ENCODE results near the gene PAPPA2. TPM values are rescaled to one million over a fixed set of nuclear protein-coding genes. Genes with fewer than 3 reads are reported as not detected.
"Not testable (repeated sequence)": the region's sequence is repeated elsewhere in the genome, so short reads cannot be mapped to it uniquely, and the experiment has no call there.

PAPPA2 gene
- polyA plus RNA-seq, 3 donors = 64.4 to 90.1 (median 65.1) TPM

GRCh38 chr1:176742322-176742721 lies 279.3 kb downstream of the PAPPA2 start:
- DNase-seq (ENCODE audit: low read depth in 3 of 3, low spot score in 2 of 3) = no peak

GRCh38 chr1:176744142-176744541 lies 281.2 kb downstream of the PAPPA2 start:
- DNase-seq (ENCODE audit: low read depth in 3 of 3, low spot score in 2 of 3) = no peak

DNA sequence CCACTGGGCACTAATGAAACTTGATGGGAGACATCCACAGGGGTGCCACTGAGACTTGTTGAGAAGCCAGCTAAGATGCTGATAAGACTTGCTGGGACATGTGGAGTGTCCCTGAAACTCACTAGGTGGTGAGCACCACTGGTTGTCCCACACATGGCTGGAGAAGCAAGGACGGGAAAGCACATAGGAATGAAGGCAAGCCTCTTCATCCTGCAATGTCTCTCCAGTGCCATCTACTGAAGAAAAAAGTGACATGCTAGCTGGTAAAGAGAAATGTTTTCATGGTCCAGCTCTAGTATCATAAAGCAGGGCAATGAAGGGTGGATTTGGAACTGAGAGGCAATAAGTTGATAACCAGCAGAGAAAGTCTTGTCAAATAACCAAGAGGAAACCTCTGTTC lies 283.0 kb downstream of the PAPPA2 start:
- no peak for DNase-seq (ENCODE audit: low read depth in 3 of 3, low spot score in 2 of 3)

- no peak for DNase-seq (ENCODE audit: low read depth in 3 of 3, low spot score in 2 of 3)
Measured at GRCh38 chr1:176752505-176752904, 289.5 kb downstream of the PAPPA2 start.

DNA sequence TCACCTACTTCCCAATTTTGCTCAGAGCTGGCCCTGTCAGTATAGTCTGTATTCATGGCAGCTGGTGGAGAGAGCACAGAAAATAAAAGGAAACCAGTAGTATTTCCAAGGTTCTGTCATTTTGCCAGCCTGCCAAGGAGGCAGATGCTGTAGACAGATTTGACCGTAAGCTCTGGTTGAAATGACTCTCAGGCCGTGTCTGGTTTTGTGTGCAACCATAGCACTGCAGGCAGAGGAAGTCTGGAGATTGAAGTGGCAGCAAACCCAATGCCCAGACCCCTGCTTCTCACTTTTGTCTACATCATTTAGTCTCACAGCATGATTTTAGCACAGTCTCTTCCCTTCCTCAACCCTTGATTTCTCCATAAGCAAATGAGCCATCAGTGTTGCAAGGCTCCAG lies 291.7 kb downstream of the PAPPA2 start:
- no peak for DNase-seq (ENCODE audit: low read depth in 3 of 3, low spot score in 2 of 3)

- DNase-seq (ENCODE audit: low read depth in 3 of 3, low spot score in 2 of 3) = not testable (repeated sequence)
Measured at GRCh38 chr1:176756817-176757216, 293.8 kb downstream of the PAPPA2 start.

GRCh38 chr1:176765608-176766007 lies 302.6 kb downstream of the PAPPA2 start:
- DNase-seq (ENCODE audit: low read depth in 3 of 3, low spot score in 2 of 3) = no peak

GRCh38 chr1:176766779-176767178 lies 303.8 kb downstream of the PAPPA2 start:
- DNase-seq (ENCODE audit: low read depth in 3 of 3, low spot score in 2 of 3) = no peak

DNA sequence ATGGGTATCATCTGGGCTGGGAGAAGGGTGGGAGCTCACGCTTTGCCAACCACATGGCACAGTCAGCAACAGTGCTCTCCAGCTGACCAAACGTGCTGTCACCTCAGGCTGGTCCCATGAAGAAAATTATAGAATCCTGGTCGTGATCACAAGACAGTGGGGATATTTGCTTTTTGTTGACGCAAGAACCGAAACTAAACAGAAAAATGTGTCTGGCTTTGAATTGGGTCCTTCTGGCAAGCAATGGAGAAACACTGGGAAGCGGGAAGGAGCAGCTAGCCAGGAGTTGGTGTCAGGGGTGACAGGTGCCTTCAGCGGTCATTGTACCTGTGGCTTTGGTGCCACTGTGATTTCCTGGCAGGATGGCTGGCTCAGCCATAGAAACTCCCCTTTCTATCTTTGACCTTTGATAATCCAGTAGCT lies 304.8 kb downstream of the PAPPA2 start:
- DNase-seq (ENCODE audit: low read depth in 3 of 3, low spot score in 2 of 3) = no peak

GRCh38 chr1:176768532-176768931 lies 305.6 kb downstream of the PAPPA2 start:
- DNase-seq (ENCODE audit: low read depth in 3 of 3, low spot score in 2 of 3) = no peak

- no peak for DNase-seq (ENCODE audit: low read depth in 3 of 3, low spot score in 2 of 3)
Measured at GRCh38 chr1:176770066-176770465, 307.1 kb downstream of the PAPPA2 start.

DNA sequence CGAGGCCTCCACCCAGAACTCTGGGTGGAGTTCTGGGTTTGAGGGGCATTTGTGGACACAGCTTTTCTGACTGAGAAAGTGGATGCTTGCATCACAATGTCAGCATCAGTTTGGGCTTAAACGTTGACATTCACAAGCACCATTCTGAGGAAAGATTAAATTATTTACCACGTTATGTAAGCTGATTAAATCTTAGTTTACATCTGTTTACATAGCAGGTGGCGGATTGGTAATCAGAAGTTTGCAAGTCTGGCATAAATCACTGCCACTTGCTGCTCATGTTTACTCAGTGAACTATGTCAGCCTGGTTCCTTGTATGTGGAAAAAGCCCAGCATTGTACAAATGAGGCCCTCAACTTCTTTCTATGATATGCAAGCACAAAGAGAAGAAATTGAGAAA lies 310.1 kb downstream of the PAPPA2 start:
- no peak for DNase-seq (ENCODE audit: low read depth in 3 of 3, low spot score in 2 of 3)

- no peak for DNase-seq (ENCODE audit: low read depth in 3 of 3, low spot score in 2 of 3)
Measured at GRCh38 chr1:176774224-176774623, 311.2 kb downstream of the PAPPA2 start.

DNA sequence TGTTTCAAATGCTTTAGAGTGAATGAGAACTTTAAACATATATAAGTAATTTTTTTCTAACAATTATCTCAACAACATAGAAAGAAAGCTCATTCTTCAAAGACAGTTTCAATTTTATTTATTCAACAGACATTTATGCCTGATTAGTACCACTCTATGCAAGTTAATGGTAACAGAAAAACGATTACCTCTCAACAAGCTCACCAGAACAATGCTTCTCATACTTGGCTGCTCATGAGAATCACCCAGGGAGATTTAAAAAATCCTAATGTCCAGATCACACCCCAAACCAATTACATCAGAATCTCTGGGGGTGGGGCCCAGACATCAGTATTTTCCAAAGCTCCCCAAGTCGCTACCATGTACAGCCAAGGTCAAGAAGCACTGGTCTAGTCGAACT lies 312.4 kb downstream of the PAPPA2 start:
- no peak for DNase-seq (ENCODE audit: low read depth in 3 of 3, low spot score in 2 of 3)

DNA sequence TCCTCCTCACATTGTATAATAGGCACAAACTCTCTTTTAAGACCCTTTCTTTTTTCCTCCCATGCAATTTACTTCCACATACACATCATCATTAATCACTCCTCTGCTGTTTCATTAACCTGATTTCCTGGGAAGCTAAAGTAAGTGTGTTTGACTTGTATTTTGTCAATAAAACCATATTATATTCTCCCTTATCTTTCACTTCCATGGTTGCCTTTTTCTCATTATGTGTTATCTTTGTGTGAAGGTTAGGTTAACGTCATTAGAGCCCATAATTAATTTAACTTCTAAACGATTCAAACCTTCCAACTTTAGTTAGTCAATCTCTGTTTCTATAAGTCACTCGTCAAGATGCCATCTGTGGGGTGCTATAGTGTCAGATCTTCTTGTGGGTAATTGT lies 313.0 kb downstream of the PAPPA2 start:
- no peak for DNase-seq (ENCODE audit: low read depth in 3 of 3, low spot score in 2 of 3)

GRCh38 chr1:176778056-176778455 lies 315.1 kb downstream of the PAPPA2 start:
- no peak for DNase-seq (ENCODE audit: low read depth in 3 of 3, low spot score in 2 of 3)

DNA sequence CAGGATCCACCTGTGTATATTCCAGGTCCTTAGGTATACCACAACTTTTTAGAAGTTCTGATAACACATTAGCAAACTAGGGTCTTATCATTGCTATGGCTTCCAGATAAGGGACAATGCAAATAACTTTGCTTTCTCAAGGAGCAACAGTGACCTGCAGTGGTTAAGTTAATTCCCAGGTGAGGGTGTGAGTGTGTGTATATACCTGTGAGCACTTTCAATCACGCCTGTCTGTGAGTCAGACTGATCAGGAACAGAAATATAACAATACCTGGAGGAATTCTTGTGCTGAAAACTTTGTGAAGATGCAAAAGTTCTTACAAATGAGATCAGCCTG lies 317.0 kb downstream of the PAPPA2 start:
- no peak for DNase-seq (ENCODE audit: low read depth in 3 of 3, low spot score in 2 of 3)

- no peak for DNase-seq (ENCODE audit: low read depth in 3 of 3, low spot score in 2 of 3)
Measured at GRCh38 chr1:176783309-176783708, 320.3 kb downstream of the PAPPA2 start.

DNA sequence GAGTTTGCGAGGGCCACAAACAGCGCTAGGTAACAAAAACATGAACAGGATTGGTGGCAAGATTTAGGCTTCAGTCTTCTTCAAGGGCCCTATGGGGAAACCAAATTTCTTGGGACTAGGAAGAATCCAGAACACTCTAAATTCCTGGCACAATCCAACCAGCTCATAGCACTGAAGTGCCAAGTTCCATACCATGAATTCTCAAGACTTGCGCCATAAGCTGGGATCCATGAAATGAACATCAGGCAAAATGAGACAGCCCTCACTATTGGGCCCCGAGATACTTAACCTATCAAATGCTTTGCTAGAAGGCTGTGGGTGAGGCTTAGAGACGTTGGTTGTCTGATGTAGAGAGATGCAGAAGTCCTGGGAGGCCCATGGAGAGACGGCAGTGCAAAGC lies 322.1 kb downstream of the PAPPA2 start:
- DNase-seq (ENCODE audit: low read depth in 3 of 3, low spot score in 2 of 3) = no peak

- no peak for DNase-seq (ENCODE audit: low read depth in 3 of 3, low spot score in 2 of 3)
Measured at GRCh38 chr1:176785791-176786190, 322.8 kb downstream of the PAPPA2 start.

GRCh38 chr1:176786274-176786673 lies 323.3 kb downstream of the PAPPA2 start:
- no peak for DNase-seq (ENCODE audit: low read depth in 3 of 3, low spot score in 2 of 3)

- no peak for DNase-seq (ENCODE audit: low read depth in 3 of 3, low spot score in 2 of 3)
Measured at GRCh38 chr1:176789571-176790090, 326.7 kb downstream of the PAPPA2 start.

DNA sequence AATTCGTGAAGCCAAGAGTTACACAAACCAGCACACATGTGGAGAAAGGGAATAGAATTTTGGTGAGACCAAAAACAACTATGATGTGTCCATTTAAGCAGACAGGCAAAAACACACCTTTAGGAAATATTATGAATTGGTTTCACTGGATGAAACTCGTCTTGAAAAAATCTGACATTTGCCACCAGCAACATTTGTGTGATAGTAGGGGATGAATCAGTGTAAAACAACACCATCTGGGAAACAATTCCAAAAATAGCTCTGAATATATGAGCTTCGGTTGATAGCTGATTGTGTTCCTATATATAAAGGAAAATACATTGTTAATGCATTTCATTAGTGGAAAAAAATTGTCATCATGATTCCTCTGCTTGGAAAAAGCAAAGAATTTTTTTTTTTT lies 327.8 kb downstream of the PAPPA2 start:
- no peak for DNase-seq (ENCODE audit: low read depth in 3 of 3, low spot score in 2 of 3)

- no peak for DNase-seq (ENCODE audit: low read depth in 3 of 3, low spot score in 2 of 3)
Measured at GRCh38 chr1:176791906-176792305, 328.9 kb downstream of the PAPPA2 start.

Data from right renal cortex interstitium (tissue), 3 donors.